GM19324 (cell line): ENCODE data around the gene CENPP.

ENCODE experiments used
- ATAC-seq: cut with Tn5 transposase; IDR thresholded peaks from one replicate; pipeline ENCODE4 v1.9.1; 2021; ENCODE audit warnings: mild to moderate bottlenecking, moderate library complexity; ENCODE audit not compliant: unreplicated experiment, low FRiP score

CENPP gene

DNA sequence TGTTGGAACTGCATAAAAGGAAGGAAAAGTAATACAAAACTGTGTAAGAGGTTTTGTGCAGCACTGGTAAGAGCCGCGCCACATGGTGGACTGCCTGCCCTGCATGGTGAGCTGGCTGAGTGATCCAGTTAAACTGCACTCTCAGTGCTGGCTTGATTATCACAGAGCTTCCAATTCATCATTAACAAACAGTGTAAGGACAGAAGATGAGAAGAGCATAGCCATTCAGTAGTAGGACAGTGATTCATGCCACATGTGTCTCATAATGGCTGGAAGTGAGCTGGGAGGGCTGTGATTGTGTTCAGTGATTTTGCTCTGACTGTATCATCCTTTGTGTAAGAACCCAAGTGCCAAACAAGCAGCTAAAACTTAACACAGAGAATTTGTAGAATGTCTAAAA is 142.5 kb downstream of the CENPP start:
- ATAC-seq = no peak

DNA sequence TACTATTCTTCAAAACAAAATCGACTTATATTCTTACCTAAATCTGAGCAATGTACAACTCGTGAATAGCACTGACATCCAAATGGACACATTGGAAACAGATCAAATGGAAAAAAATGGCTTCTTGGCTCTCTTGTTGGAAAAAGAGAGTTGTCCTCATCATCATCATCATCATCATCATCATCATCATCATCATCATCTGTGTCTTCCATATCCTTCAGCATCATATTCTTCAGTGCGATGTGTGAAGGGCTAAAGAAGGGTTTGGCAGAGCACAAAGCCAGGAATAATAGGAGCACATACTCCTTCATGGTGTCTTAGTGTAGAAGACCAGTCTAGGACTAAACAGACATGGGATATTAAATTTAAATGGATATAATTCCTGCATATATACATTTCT is 148.8 kb downstream of the CENPP start:
- ATAC-seq = no peak

DNA sequence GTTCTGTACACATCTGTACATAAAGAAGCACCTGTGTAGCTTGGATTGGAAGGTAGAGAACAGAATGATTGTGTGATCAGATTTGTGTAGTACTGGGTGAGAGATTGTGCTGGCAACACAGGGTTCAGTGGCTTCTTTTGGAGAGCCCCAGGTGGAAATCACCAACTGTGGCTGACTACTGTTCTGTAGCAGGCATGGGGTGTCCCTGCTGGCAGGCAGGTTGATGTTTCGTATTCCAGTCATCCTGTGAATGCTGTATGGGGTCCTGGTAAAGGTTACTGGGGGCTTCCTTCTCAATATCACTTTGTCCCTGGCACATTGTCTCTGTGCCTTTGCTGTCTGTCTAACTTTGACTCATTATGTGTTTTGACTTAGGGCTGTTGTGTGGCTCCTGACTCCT is 151.2 kb downstream of the CENPP start:
- no peak for ATAC-seq

DNA sequence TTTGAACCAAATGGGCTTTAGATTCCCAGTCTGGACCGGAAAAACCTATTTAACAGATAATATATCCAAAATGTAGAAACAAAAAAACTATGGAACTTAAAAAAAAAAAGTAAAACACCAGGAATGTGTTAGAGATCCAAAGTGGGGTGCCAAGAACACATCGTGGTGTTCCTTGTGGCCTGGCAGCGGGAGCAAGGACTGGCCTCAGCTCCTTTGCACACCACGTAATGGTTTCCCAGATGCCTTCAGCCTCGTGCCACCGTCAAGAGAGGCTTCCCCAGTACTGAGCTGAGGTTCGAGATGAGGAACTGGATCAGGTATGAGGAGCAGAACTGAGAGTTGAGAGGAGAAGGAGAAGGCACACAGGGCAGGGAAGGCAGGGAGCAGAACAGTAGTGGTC is 153.0 kb downstream of the CENPP start:
- no peak for ATAC-seq

DNA sequence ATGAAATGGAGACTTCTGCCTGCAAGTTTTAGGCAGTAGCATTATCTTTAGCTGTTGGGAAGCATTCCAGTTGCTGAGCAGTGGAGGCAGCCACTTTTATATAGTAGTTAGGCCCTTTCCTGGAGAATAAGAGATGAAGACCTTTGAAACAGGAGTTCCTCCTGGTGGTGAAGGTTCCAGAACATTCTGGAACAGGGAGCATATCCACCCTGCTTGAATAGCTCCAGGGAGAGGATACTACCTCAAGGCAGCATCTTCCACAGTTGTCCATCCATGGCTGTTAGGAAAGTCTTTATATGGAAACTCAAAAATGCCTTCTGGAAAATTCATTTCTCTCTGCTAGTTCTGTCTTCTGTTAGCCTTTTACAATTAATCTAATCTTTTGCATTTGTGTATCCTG is 153.6 kb downstream of the CENPP start:
- ATAC-seq = no peak

DNA sequence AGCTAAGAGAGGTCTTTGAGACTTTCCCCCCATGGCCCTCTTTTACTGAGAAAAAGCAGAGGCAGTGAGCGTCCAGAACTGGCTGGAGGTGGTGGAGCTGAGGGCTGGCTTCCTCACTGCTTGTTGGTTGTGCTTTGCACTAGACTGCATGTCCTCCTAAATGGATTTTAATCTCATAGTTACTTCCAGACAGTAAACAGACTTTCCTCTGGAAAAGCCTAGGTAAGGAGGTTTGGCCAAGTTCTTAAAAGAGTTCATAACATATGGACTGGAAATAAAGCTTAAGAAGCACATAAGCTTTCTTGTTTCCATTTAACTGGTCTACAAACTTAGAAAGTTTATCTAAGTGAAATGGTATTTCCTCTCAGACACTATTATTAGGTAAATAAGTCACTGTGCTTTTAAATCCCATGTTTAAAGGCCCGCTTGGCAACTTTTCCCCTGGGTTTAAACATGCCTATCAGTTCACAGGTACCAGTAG is 154.6 kb downstream of the CENPP start:
- ATAC-seq = no peak

DNA sequence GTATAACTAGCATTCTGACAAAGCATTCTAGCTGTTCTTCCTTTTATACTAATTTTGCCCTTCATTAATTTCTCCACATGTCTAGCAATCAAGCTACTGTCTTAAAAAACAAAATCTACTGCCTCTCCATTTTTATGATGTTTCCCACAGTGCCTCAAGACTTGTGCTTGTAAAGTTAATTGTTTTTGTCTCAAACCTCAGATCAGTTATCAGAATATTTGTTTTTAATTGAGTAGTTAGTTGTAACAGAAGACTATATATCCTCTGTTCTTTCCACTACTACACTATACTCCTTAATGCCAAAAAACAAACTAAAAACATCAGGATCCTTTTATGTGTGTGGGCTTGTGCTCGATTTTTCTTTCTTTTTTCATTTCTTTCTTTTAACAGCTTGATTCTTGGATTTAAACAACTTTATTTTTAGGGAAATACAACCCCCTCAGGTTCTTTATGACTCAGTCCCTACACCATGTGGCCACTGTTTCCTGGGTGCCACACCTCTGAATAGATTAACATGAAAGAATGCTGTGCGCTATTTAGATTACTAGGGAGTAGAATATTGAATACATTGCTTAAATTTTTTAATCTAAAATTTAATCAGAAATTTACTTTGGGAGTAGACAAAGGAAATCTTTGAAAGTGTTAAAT is 155.4 kb downstream of the CENPP start:
- ATAC-seq = no peak

DNA sequence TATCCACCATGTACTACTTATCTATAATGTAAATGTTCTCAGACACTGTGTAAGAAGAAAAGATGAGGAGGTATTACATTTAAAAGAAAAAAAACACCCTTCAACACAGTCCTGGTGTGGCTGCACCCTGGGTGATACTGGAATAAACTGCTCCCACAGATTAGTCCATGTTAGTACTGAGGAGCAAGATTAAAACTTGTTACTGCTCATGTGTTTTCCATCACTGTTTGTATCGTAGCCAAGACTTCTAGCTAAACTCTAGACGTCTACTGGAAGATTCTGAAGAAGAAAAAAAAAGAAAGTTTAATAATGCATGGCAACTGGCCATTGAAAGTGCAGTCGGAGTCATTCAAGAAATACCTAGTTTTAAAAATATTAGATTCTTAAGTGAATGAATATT is 156.6 kb downstream of the CENPP start, which contains the start of gene ASPN:
TSS of gene ASPN (minus strand) at position 178 of the 400 bp plus-strand sequence.
- ATAC-seq = no peak

DNA sequence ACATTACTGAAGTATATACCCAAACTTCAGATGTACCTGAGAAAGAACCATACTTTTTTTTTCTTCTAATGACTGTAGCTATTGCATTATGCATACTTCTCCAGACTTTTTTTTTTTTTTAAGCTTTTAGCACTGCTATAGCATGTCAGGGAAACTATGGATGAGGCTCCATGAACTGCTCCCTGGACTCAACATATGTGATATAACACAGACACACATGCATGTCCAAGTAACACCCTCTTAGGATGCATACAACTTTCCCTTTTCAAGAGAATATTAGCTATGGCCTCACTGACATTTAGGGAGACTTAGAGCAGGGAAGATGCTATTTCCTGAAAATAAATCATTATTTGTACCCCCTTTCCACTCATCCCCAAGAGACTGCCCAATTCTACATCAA is 157.1 kb downstream of the CENPP start:
- ATAC-seq = no peak

DNA sequence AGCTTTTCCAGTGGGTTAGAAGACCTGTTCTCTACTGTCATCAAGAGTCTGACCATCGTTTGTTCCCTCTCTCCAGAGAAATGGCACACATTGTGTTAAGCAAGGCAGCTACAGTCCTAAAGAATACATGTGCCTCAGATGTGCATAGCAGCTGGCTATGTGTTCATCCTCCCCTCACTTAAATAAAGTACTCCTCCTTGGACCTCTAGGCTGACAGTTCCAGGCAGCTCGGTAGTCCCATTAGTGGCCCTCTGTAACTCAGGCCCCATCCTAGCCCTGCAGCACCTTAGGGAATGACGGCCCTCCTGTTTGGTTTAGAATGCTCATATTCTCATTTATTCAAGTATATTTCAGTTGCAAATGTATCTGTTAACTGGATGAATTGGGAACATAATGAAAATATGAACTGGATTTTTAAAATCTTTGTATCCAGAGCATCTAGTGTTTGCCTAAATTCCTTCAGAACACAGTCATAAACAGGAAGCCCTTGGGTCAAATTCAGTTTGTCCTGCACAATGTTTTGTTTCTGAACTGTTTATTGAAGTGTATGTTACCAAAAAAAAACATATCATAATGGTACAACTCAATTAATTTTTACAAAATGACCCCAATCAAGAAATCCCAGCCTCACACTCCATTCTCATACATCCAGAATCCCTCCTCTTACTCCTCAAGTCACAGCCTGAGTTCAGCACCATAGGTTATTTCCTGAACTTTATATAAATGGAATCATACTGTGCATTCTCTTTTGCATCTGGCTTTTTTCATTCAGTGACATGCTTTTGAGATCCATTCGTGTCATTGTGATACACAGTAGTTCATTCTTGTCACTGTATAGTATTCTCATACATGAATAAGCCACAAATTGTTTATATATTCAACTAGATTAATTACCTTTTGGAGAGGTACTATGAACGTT is 158.1 kb downstream of the CENPP start:
- no peak for ATAC-seq

DNA sequence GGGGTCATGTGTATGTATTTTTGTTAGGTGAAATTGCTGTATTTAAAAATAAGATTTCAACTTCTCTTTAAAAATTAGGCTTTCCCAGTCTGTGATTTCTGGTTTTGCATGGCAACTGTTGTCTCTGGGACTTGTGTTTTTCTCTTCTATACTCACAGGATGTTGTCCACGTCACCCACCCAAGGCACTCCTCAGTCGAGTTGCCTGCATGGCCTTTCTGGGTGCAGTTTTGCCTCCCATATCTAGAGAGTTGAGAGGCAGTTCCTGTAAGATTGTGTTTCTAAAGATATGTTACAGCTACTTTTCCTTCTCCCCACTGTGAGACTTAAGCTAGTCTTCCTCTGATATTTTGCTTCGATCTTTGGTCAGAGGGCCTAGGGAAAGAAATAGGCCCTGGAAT is 158.8 kb downstream of the CENPP start:
- ATAC-seq = no peak

DNA sequence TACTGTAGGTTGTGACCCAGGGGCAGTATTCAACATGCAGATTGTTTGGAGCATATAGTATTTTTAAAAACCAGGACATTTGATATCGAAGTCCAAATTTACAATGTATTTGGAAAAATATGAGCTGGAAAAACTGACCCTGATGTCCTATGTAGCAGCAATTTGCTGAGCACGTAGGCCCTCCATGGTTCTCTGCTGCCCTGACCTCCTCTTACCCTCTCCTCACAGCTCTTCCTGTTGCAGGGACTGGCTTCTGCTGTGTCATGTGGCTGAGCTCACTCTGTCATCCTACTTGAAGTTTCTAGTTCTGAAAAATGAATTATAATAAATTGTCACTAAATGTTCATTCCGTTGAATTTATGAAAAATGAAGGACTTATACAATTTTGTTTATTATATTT is 160.6 kb downstream of the CENPP start:
- no peak for ATAC-seq

DNA sequence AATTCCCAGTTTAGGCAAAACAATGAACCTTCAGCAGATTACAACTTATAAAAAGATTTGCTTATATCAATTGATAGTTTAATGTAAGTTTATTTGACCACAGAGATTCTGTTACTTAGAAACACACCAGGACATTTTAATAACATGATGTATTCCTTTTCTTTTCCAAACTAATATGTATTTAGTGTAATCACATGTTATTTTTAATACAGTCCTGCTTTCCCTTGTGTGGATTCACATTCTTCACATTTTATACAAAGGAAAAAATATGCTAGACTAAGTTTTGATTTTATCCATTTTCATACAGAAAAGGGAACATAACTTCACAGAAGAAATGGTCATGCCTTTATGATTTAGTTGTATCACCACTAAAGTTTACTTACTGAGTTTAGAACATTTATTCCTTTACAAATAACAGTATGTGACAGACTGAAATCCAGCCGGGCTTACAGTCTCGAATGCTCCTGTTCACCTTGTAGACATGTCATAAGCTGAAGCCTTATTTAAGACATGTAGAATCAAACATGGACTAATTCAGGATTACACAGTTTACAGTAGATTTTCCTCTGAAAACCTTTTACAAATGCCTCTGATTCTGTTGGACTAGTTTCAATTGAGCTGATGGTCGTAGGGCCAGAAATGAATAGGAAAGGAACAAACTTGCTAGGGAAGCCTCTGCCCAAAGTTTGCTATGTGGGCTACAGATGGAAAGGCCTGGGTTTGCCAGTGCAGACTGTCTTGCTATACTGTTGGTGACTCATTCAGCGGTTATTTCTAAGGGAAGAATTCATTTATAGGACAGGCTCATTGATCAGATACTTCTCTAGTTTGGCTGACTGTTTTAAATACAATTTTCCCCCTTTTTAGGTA is 163.2 kb downstream of the CENPP start:
- no peak for ATAC-seq

DNA sequence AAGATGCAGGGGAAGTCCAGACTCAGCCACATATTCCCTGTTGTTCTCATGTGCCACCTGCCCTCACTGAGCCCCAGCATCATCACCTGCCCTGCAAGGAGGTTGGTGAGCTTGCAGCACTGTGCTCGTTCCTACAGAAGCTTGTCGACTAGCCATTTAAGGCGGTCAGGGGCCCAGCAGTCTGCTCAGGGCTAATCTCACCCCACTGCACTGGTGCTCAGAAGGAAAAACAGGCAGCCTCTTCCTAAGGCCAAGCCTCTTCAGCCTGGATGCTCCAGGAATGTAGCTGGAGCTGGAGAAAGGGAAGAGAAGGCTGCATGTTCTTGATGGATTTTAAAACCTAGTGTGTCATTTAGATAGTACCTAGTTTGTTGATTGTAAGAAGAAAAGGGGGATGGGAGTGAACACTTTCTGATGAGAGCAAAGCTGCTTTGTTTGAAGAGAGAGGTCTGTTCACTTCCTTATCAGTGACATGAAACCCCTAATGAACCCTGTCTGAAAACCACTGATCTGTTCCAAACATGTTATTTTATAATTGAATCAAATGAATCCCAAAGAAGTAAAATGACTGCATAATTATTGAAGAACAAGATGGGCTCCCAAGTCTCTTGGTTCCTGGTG is 167.1 kb downstream of the CENPP start:
- ATAC-seq = no peak

DNA sequence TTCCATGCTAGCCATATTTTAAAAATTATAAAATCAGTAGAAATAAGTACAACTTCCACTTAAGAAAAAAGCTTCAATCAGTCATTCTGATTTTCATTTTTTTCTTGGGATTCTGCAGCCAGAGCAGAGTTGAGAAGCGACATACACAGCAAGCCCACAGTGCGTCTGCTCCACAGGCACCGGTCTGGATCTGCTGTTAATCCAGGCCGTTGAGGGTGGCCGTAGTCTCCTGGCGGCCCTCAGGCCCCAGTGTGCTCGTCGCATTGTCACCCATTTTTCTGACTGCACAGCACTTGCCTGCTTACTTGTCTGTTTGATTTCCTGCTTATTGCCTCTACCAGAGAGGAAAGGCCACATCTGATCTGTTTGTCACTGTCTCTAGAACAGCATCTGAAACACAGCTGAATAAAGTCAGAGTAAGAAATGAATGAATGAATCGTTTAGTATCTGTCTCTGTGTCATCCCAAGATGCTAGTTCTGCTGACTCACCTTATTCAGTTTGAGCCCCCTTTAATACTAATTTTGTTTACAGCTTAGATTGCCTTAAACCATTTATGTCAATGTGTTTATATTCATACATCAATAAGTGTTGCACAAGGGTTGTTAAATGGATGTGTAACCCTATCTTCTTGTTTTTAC is 168.1 kb downstream of the CENPP start:
- ATAC-seq = no peak

DNA sequence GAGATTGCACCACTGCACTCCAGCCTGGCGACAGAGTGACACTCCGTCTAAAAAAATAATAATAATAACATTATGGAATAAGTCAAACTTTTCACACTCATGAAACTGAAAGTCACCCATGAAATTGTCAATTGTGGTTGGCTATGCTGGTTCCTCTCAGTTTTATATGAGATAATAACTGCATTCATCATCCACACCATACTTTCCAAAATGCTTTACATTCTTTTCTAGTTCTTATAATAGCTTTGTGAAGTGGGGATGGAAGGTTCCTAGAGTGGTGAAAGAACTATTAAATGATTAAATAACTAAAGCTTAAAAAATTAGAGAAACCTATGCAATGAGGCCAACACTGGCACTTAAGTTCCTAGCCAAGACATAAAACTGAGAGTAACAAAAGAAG is 169.1 kb downstream of the CENPP start:
- no peak for ATAC-seq

DNA sequence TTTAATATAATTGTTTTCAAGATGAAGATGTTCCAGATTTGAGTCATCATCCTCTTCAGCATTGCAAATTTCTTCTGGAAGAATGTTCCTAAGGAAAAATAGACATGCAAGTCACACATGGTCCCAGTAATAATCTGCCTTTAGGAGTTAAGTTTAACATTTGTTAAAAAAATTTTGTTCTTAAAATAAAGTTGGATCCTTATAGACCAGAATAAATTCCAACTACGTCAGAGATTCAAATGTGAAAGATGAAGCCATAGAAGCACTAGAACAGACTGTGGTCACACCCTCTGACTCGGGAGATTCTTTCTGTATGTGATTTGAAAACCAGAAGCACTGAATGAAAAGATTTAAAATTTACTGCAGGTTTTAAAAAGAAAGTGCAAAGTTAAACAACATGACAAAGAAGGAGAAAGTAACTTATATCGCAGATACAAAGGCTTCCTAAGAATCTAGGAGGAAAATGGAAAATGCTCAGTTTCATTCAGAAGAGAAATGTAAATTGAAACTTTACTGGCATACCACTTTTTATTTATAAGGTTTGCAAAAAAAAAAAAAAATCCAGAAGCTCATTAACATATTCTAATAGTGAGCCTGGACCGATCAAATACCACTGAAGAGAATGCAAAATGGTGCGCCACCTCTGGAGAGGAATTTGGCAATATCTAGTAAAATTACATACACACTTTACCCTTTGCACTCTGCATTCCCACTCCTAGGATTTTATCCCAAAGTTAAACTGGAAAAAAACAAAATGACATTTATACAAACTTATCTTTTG is 170.8 kb downstream of the CENPP start:
- no peak for ATAC-seq

DNA sequence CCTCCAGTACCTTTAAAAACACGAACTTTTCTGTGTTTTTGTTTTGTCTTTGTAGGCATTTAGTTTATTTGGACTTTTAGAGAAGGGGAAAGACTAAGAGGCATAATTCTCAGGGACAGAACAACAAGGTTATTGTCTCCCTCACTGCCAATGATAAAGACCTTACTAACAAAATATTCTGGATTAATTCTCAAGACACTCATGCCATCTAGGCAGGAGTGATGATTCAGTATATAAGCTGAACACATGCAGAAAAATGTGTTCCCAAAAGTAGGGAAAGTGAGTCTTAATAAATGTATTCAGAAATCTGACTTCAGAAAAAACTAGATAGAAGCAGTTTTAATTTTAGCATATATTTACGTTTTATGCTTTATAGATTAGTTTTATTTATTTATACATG is 173.9 kb downstream of the CENPP start:
- no peak for ATAC-seq

DNA sequence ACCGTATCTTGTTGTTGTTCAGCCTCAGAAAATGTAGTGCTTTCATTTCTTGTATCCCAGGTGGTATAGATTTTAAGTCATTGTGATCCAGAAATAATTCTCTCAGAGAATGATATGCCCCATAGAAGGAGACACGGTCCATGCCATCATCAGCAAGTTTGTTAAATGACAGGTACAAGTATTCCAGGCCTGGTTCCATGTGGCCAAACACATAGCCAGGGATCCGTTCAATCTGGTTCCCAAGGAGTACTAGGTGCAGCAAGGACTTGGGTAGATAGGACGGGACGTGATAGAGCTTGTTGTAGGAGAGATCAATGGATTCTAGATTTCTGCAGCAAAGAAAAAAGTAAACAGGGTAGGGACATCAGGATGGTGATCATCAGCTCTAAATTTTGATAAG is 175.0 kb downstream of the CENPP start:
- ATAC-seq = no peak
